PC-9 (cell line): ENCODE results near the gene HSD17B10. TPM values are rescaled to one million over a fixed set of nuclear protein-coding genes. Genes with fewer than 3 reads are reported as not detected.

Experiments used
- BruUV-seq: library from RNA; stranded (reverse); fragments of 400-500 nt; replicated peaks from 2 replicates; lab custom pipeline; 2021; lab: Mats Ljungman, UMichigan
- CTCF ChIA-PET: fragments of 300-600 bp; sonication (Branson Sonifier 250); formaldehyde crosslinking; loops from one replicate; lab custom pipeline; 2022; ENCODE audit warnings: antibody characterized with exemption; lab: Charles Lee
- POLR2A ChIA-PET: fragments of 300-600 bp; sonication (Branson Sonifier 250); formaldehyde crosslinking; loops from one replicate; lab custom pipeline; 2022; ENCODE audit warnings: antibody characterized with exemption; ENCODE audit not compliant: unreplicated experiment; lab: Charles Lee
- DNase-seq, 2 experiments: peaks; one replicate each; pipeline versions ENCODE4 v3.0.0 to v3.0.0-alpha.2; 2015 to 2022; ENCODE audit warnings: mixed read lengths in 1 of 2
- H2AFZ ChIP-seq: fragments of 200-600 bp; sonication (generic); 2 replicates; pipeline ENCODE4 v1.8.1; 2017; ENCODE audit warnings: antibody characterized with exemption
- H3F3A ChIP-seq: fragments of 200-600 bp; sonication (generic); 2 replicates; pipeline ENCODE4 v1.8.1; 2017; ENCODE audit warnings: antibody characterized with exemption, mild to moderate bottlenecking, low read depth; ENCODE audit not compliant: insufficient read depth
- H3K27ac ChIP-seq: fragments of 200-600 bp; sonication (generic); 2 replicates; pipeline ENCODE4 v1.6.1; 2016; ENCODE audit warnings: mixed run types
- H3K27me3 ChIP-seq: fragments of 200-600 bp; sonication (generic); 2 replicates; pipeline ENCODE4 v1.6.1; 2016; ENCODE audit warnings: low read depth, mixed run types; ENCODE audit not compliant: insufficient read depth
- H3K36me3 ChIP-seq: fragments of 200-600 bp; sonication (generic); 2 replicates; pipeline ENCODE4 v1.6.1; 2016; ENCODE audit warnings: low read depth, mixed run types
- H3K4me1 ChIP-seq: fragments of 200-600 bp; sonication (generic); replicated peaks from 2 replicates; pipeline ENCODE4 v1.6.1; 2016; ENCODE audit warnings: mixed run types; ENCODE audit not compliant: insufficient read depth
- H3K4me2 ChIP-seq: fragments of 200-600 bp; sonication (generic); 2 replicates; pipeline ENCODE4 v1.6.1; 2017; ENCODE audit warnings: mixed run types
- H3K4me3 ChIP-seq: fragments of 200-600 bp; sonication (generic); 2 replicates; pipeline ENCODE4 v1.6.1; 2016; ENCODE audit warnings: mixed run types
- H3K79me2 ChIP-seq: fragments of 200-600 bp; sonication (generic); 2 replicates; pipeline ENCODE4 v1.6.1; 2017; ENCODE audit warnings: low read depth, mixed run types
- H3K9me2 ChIP-seq: fragments of 200-600 bp; sonication (generic); 2 replicates; pipeline ENCODE4 v1.8.1; 2017; ENCODE audit warnings: mild to moderate bottlenecking; ENCODE audit not compliant: insufficient read depth
- H3K9me3 ChIP-seq: fragments of 200-600 bp; sonication (generic); 2 replicates; pipeline ENCODE4 v1.8.1; 2016; ENCODE audit warnings: low read depth; ENCODE audit not compliant: insufficient read depth
- H4K20me1 ChIP-seq: fragments of 200-600 bp; sonication (generic); 2 replicates; pipeline ENCODE4 v1.8.1; 2017; ENCODE audit not compliant: insufficient read depth
- CTCF ChIP-seq: fragments of 200-600 bp; sonication (generic); conservative IDR thresholded peaks from 2 replicates; pipeline ENCODE4 v1.6.1; 2017; ENCODE audit warnings: mixed run types, antibody characterized with exemption, mild to moderate bottlenecking, moderate library complexity
- EZH2 ChIP-seq: fragments of 200-600 bp; sonication (generic); IDR thresholded peaks from 2 replicates; pipeline ENCODE4 v1.8.0; 2017; ENCODE audit warnings: antibody characterized with exemption, low read depth
- intact Hi-C: fragments of 100-400 bp; cut with micrococcal nuclease; formaldehyde crosslinking; loops from one replicate; pipeline ENCODE4 v1.10.0; 2022; ENCODE audit not compliant: unreplicated experiment
- total RNA-seq: library from RNA; stranded (reverse); gene quantifications from 2 replicates; pipeline ENCODE4 v1.2.3, GENCODE V29; 2021

Gene HSD17B10
- total RNA-seq, 1 experiment from 2014 or later, result 234 TPM

GRCh38 chrX:53458082-53458481, 23.9 kb upstream of the HSD17B10 start:
- Histone ChIP-seq H3K79me2 (no peaks in the 10 kb centered on the region), H4K20me1 (no peaks in the 10 kb centered on the region), H3F3A (no peaks in the 10 kb centered on the region; the same call in 1 of the 2 replicates), H3K9me3 (no peaks in the 10 kb centered on the region), H2AFZ (no peak overlapping the region), H3K4me2 (no peak overlapping the region), H3K4me3 (no peak overlapping the region), H3K27me3 (no peaks in the 10 kb centered on the region), H3K27ac (no peak overlapping the region), H3K4me1 (peaks cover 4% of the 10 kb centered on the region; the same call in 1 of the 2 replicates), H3K9me2 (no peaks in the 10 kb centered on the region), H3K36me3 (no peaks in the 10 kb centered on the region)
- intact Hi-C loops, result no loop called here
- no peak for DNase-seq
- POLR2A ChIA-PET, result interaction anchor here (0.6 kb wide), 1 partner anchor 476 kb away, joined by 5 read pairs; no protein-coding TSS in a partner anchor
- CTCF ChIA-PET, result interaction anchor here (0.6 kb wide), 2 partner anchors 33 to 378 kb away, joined by 4 to 7 read pairs; no protein-coding TSS in a partner anchor
- TF ChIP-seq EZH2 (no peak), CTCF (no peak)
- BruUV-seq, result no TSS peak

GRCh38 chrX:53456254-53456653, 22.1 kb upstream of the HSD17B10 start:
- Histone ChIP-seq H3K4me3 (no peak overlapping the region), H3K9me2 (no peaks in the 10 kb centered on the region), H3K4me1 (peaks cover 4% of the 10 kb centered on the region; the same call in 1 of the 2 replicates), H2AFZ (no peak overlapping the region), H3F3A (no peaks in the 10 kb centered on the region; the same call in 1 of the 2 replicates), H3K27me3 (no peaks in the 10 kb centered on the region), H3K79me2 (no peaks in the 10 kb centered on the region), H3K9me3 (no peaks in the 10 kb centered on the region), H4K20me1 (no peaks in the 10 kb centered on the region), H3K36me3 (no peaks in the 10 kb centered on the region), H3K27ac (peak overlapping the region; percentile 43), H3K4me2 (peak overlapping the region; percentile 26)
- TF ChIP-seq CTCF, result no peak
- no peak for TF ChIP-seq EZH2
- CTCF ChIA-PET, result no interaction called here
- intact Hi-C loops, result no loop called here
- no TSS peak for BruUV-seq
- POLR2A ChIA-PET, result no interaction called here
- peak in 1 of 2 experiments; percentile 69 for DNase-seq

- Histone ChIP-seq H3K9me3 (no peaks in the 10 kb centered on the region), H3K4me3 (no peak overlapping the region), H3K4me2 (no peak overlapping the region), H3K27me3 (no peaks in the 10 kb centered on the region), H4K20me1 (no peaks in the 10 kb centered on the region), H3F3A (no peaks in the 10 kb centered on the region; the same call in 1 of the 2 replicates), H3K4me1 (peaks cover 4% of the 10 kb centered on the region; the same call in 1 of the 2 replicates), H3K36me3 (no peaks in the 10 kb centered on the region), H2AFZ (no peak overlapping the region), H3K27ac (no peak overlapping the region), H3K79me2 (no peaks in the 10 kb centered on the region), H3K9me2 (no peaks in the 10 kb centered on the region)
- intact Hi-C loops, result no loop called here
- ChIA-PET CTCF (no interaction called here), POLR2A (interaction anchor here (0.7 kb wide), 1 partner anchor 10 kb away, joined by 11 read pairs; no protein-coding TSS in a partner anchor)
- no peak for DNase-seq
- TF ChIP-seq EZH2 (no peak), CTCF (no peak)
- BruUV-seq, result no TSS peak
Observed at GRCh38 chrX:53452812-53453211, 18.6 kb upstream of the HSD17B10 start.
